ENCODE measurements around the gene CYP2A7. TPM values are rescaled to one million over a fixed set of nuclear protein-coding genes. Genes with fewer than 3 reads are reported as not detected.
A peak's percentile ranks its signal among the peaks of the same experiment; 100 is the strongest.
"Not testable (repeated sequence)": the region's sequence is repeated elsewhere in the genome, so short reads cannot be mapped to it uniquely, and the experiment has no call there.

Gene CYP2A7
- total RNA-seq, 1 donor from 2014 or later: not detected

DNA sequence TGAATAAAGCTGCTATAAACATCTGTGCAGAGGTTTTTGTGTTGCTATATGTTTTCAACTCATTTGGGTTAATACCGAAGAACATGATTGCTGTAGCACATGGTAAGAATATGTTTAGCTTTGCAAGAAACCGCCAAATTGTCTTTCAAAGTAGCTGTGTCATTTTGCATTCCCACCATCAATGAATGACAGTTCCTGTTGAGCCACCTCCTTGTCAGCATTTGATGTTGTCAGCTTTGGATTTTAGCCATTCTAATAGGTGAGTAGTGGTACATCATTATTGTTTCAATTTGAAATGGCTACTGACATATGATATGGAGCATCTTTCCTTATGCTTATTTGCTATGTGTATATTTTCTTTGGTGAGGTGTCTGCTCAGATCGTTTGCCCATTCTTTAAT lies 40.0 kb downstream of the CYP2A7 start:
- not testable (repeated sequence) for FAIRE-seq; DNase-seq (ENCODE audit: low read depth); H3K27me3 ChIP-seq (ENCODE audit: control insufficient read depth, insufficient read depth, low read length); H3K4me3 ChIP-seq (ENCODE audit: low read depth, low read length); H3K36me3 ChIP-seq (ENCODE audit: control insufficient read depth, insufficient read depth, low read length)

DNA sequence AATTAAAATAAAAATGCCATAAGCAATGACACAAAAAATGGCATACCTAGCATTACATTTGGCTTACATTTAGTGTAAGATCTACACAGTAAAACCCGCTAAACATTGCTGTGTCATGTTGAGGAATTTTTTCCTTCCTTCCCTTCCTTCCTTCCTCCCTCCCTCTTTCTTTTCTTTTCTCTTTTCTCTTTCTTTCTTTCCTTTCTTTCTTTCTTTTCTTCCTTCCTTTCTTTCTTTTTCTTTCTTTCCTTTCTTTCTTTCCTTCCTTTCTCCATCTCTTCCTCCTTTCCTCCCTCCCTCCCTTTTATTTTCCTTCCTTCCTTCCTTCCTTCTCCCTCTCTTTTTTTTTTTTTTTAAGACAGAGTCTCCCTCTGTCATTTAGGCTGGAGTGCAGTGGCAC lies 43.6 kb downstream of the CYP2A7 start:
- not testable (repeated sequence) for H3K27me3 ChIP-seq (ENCODE audit: control insufficient read depth, insufficient read depth, low read length); DNase-seq (ENCODE audit: low read depth); H3K36me3 ChIP-seq (ENCODE audit: control insufficient read depth, insufficient read depth, low read length); FAIRE-seq; H3K4me3 ChIP-seq (ENCODE audit: low read depth, low read length)

DNA sequence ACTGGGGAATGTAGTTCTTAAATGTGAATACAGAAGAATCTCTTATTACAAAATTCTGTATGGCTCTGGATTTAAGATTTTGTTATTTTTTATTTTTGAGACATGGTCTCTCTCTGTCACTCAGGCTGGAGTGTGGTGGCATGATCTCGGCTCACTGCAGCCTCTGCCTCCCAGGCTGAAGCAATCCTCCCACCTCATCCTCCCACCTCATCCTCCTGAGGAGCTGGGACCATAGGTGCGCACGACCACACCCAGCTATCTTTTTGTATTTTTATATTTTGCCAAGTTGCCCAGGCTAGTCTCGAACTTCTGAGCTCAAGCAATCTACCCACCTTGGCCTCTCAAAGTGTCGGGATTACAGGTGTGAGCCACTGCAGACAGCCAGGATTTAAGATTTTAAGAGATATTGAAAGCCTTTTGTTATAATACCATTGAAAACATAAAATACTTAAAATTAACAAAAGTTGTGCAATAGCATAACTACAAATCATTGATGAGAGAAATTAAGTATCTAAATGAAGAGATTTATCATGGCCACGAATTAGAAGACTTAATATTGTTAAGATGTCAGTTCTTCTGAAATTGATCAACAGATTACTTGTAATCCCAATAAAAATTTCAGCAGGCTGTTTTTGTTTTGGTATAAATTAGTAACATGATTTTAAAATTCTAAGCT lies 45.1 kb downstream of the CYP2A7 start:
- Histone ChIP-seq H3K4me3 (ENCODE audit: low read depth, low read length) (no peak overlapping the region), H3K27me3 (ENCODE audit: control insufficient read depth, insufficient read depth, low read length) (no peaks in the 10 kb centered on the region), H3K36me3 (ENCODE audit: control insufficient read depth, insufficient read depth, low read length) (no peaks in the 10 kb centered on the region)
- FAIRE-seq: no peak
- no peak for DNase-seq (ENCODE audit: low read depth)
- TF ChIP-seq, protein P1, sequence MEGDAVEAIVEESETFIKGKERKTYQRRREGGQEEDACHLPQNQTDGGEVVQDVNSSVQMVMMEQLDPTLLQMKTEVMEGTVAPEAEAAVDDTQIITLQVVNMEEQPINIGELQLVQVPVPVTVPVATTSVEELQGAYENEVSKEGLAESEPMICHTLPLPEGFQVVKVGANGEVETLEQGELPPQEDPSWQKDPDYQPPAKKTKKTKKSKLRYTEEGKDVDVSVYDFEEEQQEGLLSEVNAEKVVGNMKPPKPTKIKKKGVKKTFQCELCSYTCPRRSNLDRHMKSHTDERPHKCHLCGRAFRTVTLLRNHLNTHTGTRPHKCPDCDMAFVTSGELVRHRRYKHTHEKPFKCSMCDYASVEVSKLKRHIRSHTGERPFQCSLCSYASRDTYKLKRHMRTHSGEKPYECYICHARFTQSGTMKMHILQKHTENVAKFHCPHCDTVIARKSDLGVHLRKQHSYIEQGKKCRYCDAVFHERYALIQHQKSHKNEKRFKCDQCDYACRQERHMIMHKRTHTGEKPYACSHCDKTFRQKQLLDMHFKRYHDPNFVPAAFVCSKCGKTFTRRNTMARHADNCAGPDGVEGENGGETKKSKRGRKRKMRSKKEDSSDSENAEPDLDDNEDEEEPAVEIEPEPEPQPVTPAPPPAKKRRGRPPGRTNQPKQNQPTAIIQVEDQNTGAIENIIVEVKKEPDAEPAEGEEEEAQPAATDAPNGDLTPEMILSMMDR (IDR thresholded peaks at IDR 0.05; ENCODE audit: insufficient read depth, low read length, severe bottlenecking): no peak

DNA sequence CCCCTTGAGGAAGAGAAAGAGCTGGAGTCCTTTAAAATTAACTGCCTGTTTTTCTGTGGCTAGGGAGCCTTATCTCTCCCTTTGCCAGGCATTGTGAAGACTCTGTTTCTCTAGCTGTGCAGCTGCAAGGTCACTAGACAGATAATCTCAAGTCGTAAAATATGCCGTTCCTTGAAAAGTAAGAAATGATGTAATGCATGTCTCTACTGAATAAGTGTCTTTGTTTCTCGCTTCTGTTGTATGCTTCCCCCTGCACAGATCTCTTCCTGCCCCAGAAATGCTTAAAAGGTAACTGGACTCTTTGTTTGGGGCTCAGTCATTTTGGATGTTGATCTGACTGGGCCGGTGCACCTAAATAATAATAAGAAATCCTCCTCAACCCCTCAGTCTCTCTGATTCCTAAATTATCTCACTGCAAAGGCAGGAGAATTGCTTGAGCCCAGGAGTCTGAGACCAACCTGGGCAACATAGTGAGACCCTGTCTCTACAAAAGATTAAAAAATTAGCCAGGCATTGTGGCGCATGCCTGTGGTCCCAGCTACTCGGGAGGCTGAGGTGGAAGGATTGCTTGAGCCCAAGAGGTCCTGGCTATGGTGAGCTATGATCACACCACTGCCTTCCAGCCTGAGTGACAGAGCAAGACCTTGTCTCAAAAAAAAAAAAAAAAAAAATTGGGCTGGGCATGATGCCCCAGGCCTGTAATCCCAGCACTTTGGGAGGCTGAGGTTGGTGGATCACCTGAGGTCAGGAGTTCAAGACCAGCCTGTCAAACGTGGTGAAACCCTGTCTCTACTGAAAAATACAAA lies 48.1 kb downstream of the CYP2A7 start:
- FAIRE-seq; DNase-seq (ENCODE audit: low read depth); H3K4me3 ChIP-seq (ENCODE audit: low read depth, low read length): not testable (repeated sequence)

DNA sequence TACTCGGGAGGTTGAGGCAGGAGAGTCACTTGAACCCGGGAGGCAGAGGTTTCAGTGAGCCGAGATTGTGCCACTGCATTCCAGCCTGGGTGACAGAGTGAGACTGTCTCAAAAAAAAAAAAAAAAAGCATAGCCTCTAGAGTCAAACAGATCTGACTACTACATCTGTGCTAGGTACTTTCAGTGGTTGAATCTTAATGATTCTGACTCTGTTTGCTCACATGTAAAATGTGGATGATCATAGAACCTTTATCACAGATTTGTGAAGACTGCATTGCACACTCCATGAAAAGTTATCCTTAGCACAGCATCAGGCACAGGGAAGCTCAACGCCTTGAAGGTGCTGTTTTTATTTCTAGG lies 49.6 kb downstream of the CYP2A7 start:
- not testable (repeated sequence) for H3K4me3 ChIP-seq (ENCODE audit: low read depth, low read length); DNase-seq (ENCODE audit: low read depth); H3K36me3 ChIP-seq (ENCODE audit: control insufficient read depth, insufficient read depth, low read length); H3K27me3 ChIP-seq (ENCODE audit: control insufficient read depth, insufficient read depth, low read length); FAIRE-seq

More for the DNA sequence above, 48.1 kb downstream of the CYP2A7 start:
- not testable (repeated sequence) for H3K27me3 ChIP-seq (ENCODE audit: control insufficient read depth, insufficient read depth, low read length); H3K36me3 ChIP-seq (ENCODE audit: control insufficient read depth, insufficient read depth, low read length)

DNA sequence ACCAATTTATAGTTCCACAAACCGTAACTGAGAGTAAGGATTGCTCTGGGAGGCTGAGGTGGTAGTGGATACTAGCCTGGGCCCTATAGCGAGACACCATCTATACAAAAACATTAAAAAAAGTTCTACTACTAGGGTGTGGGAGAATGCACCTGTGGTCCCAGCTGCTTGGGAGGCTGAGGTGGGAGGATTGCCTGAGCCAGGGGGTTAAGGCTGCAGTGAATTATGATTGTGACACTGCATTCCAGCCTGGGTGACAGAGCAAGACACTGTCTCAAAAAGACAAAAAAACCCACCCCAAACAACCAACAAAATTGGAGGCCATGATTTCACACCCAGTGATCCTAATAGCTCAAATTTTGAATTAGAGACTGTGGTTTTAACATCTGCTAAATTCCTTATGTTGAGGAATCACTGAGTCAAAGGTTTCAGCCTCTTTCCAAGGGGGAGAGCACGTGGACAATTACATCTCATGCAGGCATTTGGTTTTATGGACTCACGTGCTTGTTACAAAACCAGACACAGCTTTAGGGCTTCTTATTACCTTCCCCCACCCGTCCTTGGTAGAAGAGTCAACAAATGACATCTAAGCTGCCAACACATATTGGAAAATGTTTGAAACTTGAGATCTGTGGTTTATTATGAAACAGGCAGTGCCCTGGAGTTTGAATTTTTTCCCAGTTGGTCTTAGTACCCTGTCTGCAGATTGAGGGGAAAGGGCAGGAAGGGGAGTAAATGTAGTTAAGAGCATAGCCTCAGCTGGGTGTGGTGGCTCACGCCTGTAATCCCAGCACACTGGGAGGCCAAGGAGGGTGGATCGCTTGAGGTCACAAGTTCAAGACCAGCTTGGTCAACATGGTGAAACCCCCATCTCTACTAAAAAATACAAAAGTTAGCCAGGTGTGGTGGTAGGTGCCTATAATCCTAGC lies 50.3 kb downstream of the CYP2A7 start:
- FAIRE-seq: peak; percentile 88
- Histone ChIP-seq H3K36me3 (ENCODE audit: control insufficient read depth, insufficient read depth, low read length) (no peaks in the 10 kb centered on the region), H3K27me3 (ENCODE audit: control insufficient read depth, insufficient read depth, low read length) (peaks cover 3% of the 10 kb centered on the region), H3K4me3 (ENCODE audit: low read depth, low read length) (no peak overlapping the region)
- DNase-seq (ENCODE audit: low read depth): peak; percentile 86
- TF ChIP-seq, protein P1 (IDR thresholded peaks at IDR 0.05; ENCODE audit: insufficient read depth, low read length, severe bottlenecking): no peak

DNA sequence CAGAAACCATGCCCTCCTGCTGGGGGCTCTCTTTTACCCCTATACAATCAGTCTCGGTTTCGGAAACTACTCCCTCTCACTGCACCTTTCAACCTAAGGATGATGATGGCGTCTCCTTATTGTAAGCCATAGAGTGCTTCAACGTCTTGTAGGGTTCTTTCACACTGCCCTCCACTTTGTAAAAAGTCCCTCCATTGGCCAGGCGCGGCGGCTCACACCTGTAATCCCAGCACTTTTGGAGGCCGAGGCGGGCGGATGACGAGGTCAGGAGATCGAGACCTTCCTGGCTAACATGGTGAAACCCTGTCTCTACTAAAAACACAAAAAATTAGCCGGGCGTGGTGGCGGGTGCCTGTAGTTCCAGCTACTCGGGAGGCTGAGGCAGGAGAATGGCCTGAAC lies 51.3 kb downstream of the CYP2A7 start:
- not testable (repeated sequence) for FAIRE-seq; H3K36me3 ChIP-seq (ENCODE audit: control insufficient read depth, insufficient read depth, low read length); H3K27me3 ChIP-seq (ENCODE audit: control insufficient read depth, insufficient read depth, low read length); H3K4me3 ChIP-seq (ENCODE audit: low read depth, low read length); DNase-seq (ENCODE audit: low read depth)

DNA sequence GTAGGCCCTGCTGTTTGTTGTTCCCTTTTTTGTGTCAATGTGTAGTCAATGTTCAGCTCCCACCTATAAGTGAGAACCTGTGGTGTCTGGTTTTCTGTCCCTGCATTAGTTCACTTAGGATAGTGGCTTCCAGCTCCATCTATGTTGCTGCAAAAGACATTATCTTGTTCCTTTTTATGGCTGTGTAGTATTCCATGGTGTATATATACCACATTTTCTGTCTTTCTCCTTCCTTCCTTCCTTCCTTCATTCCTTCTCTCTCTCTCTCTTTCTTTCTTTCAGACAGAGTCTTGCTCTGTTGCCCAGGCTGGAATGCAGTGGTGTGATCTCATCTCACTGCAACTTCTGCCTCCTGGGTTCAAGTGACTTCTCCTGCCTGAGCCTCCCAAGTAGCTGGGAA lies 52.8 kb downstream of the CYP2A7 start:
- no peak for FAIRE-seq
- DNase-seq (ENCODE audit: low read depth): no peak

More for the DNA sequence above, 52.8 kb downstream of the CYP2A7 start:
- peaks cover 3% of the 10 kb centered on the region for H3K27me3 ChIP-seq (ENCODE audit: control insufficient read depth, insufficient read depth, low read length)
- H3K4me3 ChIP-seq (ENCODE audit: low read depth, low read length): no peak overlapping the region
- no peaks in the 10 kb centered on the region for H3K36me3 ChIP-seq (ENCODE audit: control insufficient read depth, insufficient read depth, low read length)
- TF ChIP-seq, protein P1 (IDR thresholded peaks at IDR 0.05; ENCODE audit: insufficient read depth, low read length, severe bottlenecking): no peak
